Measurements from ENCODE around the gene NFIX. TPM values are rescaled to one million over a fixed set of nuclear protein-coding genes. Genes with fewer than 3 reads are reported as not detected.

The NFIX gene
- total and polyA plus RNA-seq, 2 of the 13 experiments (the other 11 are each of a cell fraction or from before 2014, with no cell fraction given) = 3.4 to 5.4 TPM

DNA sequence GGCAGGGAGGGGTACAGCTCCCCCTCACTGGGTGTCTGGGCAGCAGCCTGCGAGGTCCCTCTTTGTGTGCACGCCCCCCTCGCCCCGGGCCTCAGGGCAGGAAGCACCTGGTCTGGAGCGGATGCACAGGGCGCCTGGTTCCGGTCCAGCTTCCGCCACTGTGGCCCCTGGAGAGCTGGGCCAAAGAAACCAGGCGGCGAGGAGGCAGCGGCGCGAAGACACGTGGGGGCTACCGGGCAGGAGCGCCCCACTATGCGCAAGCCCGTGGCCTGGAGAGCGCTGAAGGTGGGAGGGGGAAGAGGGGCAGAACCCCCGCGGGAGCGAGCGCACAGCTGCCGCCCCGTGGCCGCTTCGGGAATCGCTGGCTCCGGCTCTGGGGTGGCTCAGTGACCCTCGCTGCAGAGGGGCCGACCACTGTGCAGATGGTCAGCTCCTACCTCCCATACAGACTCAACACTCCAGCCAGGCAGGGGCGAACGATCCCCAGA, 109.1 kb downstream of the NFIX start (continued):
- TF ChIP-seq, protein P1, sequence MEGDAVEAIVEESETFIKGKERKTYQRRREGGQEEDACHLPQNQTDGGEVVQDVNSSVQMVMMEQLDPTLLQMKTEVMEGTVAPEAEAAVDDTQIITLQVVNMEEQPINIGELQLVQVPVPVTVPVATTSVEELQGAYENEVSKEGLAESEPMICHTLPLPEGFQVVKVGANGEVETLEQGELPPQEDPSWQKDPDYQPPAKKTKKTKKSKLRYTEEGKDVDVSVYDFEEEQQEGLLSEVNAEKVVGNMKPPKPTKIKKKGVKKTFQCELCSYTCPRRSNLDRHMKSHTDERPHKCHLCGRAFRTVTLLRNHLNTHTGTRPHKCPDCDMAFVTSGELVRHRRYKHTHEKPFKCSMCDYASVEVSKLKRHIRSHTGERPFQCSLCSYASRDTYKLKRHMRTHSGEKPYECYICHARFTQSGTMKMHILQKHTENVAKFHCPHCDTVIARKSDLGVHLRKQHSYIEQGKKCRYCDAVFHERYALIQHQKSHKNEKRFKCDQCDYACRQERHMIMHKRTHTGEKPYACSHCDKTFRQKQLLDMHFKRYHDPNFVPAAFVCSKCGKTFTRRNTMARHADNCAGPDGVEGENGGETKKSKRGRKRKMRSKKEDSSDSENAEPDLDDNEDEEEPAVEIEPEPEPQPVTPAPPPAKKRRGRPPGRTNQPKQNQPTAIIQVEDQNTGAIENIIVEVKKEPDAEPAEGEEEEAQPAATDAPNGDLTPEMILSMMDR (CRISPR knock-in tag; IDR thresholded peaks at IDR 0.05) = peak; percentile 42
- TF ChIP-seq, protein P2, sequence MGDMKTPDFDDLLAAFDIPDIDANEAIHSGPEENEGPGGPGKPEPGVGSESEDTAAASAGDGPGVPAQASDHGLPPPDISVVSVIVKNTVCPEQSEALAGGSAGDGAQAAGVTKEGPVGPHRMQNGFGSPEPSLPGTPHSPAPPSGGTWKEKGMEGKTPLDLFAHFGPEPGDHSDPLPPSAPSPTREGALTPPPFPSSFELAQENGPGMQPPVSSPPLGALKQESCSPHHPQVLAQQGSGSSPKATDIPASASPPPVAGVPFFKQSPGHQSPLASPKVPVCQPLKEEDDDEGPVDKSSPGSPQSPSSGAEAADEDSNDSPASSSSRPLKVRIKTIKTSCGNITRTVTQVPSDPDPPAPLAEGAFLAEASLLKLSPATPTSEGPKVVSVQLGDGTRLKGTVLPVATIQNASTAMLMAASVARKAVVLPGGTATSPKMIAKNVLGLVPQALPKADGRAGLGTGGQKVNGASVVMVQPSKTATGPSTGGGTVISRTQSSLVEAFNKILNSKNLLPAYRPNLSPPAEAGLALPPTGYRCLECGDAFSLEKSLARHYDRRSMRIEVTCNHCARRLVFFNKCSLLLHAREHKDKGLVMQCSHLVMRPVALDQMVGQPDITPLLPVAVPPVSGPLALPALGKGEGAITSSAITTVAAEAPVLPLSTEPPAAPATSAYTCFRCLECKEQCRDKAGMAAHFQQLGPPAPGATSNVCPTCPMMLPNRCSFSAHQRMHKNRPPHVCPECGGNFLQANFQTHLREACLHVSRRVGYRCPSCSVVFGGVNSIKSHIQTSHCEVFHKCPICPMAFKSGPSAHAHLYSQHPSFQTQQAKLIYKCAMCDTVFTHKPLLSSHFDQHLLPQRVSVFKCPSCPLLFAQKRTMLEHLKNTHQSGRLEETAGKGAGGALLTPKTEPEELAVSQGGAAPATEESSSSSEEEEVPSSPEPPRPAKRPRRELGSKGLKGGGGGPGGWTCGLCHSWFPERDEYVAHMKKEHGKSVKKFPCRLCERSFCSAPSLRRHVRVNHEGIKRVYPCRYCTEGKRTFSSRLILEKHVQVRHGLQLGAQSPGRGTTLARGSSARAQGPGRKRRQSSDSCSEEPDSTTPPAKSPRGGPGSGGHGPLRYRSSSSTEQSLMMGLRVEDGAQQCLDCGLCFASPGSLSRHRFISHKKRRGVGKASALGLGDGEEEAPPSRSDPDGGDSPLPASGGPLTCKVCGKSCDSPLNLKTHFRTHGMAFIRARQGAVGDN (CRISPR knock-in tag; IDR thresholded peaks at IDR 0.05) = 0 out of 2 replicates have a peak, but pooled peaks have one; percentile 6
- TF ChIP-seq ZNF331 (CRISPR knock-in tag; IDR thresholded peaks at IDR 0.05) (no peak), RBFOX2 (IDR thresholded peaks at IDR 0.05; ENCODE audit: low read depth, low read length) (0 out of 2 replicates have a peak, but pooled peaks have one; percentile 30), AGO2 (optimal IDR thresholded peaks at IDR 0.05; ENCODE audit: low read depth, low read length) (peak; percentile 83), HDAC6 (IDR thresholded peaks at IDR 0.05; ENCODE audit: low read depth, low read length) (no peak), ZNF552 (CRISPR knock-in tag; IDR thresholded peaks at IDR 0.05; ENCODE audit: borderline replicate concordance) (no peak), RFX3 (CRISPR knock-in tag; IDR thresholded peaks at IDR 0.05) (no peak), ZNF720 (CRISPR knock-in tag; IDR thresholded peaks at IDR 0.05) (no peak), PAX8 (CRISPR knock-in tag; IDR thresholded peaks at IDR 0.05; ENCODE audit: borderline replicate concordance) (no peak), RAD51 (IDR thresholded peaks at IDR 0.05; ENCODE audit: borderline replicate concordance) (no peak), IKZF4 (CRISPR knock-in tag; IDR thresholded peaks at IDR 0.05; ENCODE audit: borderline replicate concordance, low read depth, not compliant biosample characterization) (no peak), ZBTB33 (CRISPR knock-in tag; IDR thresholded peaks at IDR 0.05) (peak; percentile 94), ZIK1 (CRISPR knock-in tag; IDR thresholded peaks at IDR 0.05; ENCODE audit: borderline replicate concordance, low read depth) (no peak), POLR2A (IDR thresholded peaks at IDR 0.05; ENCODE audit: insufficient read depth in 1 of 2, low read depth in 2 of 2, low read length in 2 of 2) (no peak)
- TF ChIP-seq, protein P3, sequence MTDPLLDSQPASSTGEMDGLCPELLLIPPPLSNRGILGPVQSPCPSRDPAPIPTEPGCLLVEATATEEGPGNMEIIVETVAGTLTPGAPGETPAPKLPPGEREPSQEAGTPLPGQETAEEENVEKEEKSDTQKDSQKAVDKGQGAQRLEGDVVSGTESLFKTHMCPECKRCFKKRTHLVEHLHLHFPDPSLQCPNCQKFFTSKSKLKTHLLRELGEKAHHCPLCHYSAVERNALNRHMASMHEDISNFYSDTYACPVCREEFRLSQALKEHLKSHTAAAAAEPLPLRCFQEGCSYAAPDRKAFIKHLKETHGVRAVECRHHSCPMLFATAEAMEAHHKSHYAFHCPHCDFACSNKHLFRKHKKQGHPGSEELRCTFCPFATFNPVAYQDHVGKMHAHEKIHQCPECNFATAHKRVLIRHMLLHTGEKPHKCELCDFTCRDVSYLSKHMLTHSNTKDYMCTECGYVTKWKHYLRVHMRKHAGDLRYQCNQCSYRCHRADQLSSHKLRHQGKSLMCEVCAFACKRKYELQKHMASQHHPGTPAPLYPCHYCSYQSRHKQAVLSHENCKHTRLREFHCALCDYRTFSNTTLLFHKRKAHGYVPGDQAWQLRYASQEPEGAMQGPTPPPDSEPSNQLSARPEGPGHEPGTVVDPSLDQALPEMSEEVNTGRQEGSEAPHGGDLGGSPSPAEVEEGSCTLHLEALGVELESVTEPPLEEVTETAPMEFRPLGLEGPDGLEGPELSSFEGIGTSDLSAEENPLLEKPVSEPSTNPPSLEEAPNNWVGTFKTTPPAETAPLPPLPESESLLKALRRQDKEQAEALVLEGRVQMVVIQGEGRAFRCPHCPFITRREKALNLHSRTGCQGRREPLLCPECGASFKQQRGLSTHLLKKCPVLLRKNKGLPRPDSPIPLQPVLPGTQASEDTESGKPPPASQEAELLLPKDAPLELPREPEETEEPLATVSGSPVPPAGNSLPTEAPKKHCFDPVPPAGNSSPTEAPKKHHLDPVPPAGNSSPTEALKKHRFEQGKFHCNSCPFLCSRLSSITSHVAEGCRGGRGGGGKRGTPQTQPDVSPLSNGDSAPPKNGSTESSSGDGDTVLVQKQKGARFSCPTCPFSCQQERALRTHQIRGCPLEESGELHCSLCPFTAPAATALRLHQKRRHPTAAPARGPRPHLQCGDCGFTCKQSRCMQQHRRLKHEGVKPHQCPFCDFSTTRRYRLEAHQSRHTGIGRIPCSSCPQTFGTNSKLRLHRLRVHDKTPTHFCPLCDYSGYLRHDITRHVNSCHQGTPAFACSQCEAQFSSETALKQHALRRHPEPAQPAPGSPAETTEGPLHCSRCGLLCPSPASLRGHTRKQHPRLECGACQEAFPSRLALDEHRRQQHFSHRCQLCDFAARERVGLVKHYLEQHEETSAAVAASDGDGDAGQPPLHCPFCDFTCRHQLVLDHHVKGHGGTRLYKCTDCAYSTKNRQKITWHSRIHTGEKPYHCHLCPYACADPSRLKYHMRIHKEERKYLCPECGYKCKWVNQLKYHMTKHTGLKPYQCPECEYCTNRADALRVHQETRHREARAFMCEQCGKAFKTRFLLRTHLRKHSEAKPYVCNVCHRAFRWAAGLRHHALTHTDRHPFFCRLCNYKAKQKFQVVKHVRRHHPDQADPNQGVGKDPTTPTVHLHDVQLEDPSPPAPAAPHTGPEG (CRISPR knock-in tag; IDR thresholded peaks at IDR 0.05) = no peak
